ENCODE data around the gene NKIRAS1.
"Not testable (repeated sequence)": the region's sequence is repeated elsewhere in the genome, so short reads cannot be mapped to it uniquely, and the experiment has no call there.

Gene NKIRAS1

DNA sequence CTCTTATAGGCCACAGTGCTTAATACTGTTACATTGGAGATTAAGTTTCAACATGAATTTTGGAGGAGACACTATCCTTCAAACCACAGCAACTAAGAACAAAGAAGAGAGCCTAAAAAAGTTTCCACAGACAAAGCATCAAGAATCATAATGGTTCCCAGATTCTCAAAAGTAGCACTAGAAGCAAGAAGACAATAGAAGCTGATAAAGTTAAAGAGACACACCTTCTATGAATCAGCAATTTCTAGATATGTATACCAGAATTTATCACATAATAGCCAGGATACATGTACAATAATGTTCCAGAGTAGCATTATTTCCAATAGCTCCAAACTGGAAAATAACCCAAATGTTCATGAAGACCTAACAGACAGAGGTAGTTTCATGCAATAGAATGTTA, 12.2 kb downstream of the NKIRAS1 start:
- no peak for DNase-seq (ENCODE audit: low read depth)

DNA sequence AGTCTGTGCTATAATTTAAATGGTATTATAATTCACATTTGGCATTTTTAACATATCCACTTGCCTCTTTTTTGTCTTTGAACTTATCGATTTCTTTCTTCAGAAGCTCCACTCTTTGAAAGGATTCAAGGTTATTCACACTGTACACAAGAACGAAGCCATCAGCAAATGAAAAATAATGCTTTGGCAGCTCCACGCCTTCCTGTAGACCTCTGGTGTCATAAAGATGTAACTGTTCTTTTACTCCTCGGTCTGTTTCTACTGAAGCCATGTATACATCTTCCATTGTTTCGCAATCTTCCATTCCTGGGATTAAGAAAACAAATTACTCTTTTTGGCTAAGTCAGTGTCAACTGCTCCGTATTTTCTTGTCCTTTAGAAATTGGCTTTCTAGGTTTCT, 16.0 kb downstream of the NKIRAS1 start:
- DNase-seq (ENCODE audit: low read depth) = peak; percentile 14

DNA sequence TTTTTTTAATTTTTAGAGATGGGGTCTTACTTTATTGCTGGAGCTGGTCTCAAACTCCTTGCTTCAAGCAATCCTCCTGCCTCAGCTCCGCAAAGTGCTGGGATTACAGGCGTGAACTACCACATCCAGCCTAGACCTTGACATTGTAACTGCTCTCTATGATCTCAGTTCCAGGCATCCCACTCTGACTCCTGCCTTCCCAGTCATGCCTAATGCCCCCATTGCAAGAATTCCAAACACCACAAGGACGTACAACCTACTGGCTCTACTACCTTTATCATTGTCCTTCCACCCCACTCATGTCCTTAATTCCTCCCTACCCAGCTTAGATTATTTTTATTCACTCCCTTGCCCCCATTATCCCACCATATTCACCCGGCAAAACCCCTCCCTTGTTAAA, 21.6 kb downstream of the NKIRAS1 start:
- no peak for DNase-seq (ENCODE audit: low read depth)

DNA sequence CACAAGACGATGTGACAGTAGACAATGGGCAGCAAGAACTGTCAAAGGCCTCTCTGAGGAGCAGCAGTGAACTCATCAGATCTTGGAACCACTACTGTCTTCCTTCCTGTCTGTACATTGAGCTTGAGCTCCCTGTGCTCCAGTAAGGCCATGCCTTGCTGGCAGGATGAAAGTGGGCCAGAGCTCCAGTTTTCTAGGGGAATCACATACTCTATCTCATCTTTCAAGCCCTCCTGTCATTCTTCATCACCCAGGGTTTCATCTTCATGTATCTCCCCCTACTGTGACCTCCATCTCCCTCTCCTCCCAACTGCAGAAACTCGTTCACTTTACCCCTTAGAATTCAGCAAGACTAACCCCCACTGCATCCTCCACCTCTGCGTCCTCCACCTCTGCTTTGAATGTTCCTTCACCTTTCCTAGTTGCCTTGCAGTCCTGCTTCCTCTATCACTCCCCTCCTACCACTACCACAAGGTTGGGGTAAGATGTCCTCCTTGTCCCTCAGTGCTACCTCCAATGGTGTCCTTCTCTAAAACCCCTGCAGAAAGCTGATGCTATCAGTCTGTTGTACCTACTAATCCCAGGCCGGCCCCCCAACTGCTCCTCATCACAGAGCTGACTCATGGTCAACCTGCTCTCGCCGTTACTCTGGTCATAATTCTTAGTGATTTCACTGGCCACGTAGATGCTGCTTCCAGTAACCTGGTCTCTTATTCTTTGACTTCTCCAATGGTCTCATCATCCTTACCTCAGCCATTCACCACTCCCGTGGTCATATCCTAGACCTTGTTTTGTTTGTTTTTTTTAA, 22.3 kb downstream of the NKIRAS1 start:
- DNase-seq (ENCODE audit: low read depth) = no peak

DNA sequence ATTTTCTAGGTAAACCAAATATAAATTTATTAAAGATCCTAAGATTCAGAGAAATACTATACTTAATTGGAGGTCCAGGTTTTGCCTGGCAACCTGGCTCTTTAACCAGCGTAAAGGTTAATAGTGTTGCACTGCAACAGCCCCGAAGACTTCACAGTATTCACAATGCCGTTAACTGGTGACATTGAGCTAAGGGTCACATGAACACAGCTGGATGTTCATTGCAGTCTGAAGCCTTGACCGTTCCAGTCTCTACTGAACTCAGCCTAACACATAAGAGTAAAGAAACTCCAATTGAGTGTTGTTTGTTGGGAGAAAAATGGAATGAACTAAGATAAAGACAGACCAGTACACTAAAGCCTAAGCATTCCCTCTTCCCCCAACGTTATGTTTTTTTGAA, 26.8 kb downstream of the NKIRAS1 start:
- no peak for DNase-seq (ENCODE audit: low read depth)

DNA sequence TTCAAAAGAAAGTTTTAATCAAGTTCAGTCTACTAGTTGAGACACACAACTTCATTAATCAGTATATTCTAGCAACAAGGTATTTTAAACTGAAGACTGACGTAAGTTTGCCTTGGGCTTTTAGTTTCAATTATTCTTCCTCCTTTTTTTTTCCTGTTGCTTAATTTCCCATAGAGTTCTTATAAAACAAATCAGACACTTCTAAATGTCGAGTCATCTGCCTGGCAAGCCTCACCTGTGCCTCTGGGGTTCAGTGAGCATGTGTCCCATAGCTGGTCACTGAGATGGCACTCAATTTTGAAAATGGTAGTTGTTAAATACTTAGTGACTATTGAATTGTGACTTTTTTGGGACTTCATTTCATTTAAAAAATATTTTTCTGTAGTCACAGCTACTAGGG, 27.4 kb downstream of the NKIRAS1 start:
- DNase-seq (ENCODE audit: low read depth) = no peak

DNA sequence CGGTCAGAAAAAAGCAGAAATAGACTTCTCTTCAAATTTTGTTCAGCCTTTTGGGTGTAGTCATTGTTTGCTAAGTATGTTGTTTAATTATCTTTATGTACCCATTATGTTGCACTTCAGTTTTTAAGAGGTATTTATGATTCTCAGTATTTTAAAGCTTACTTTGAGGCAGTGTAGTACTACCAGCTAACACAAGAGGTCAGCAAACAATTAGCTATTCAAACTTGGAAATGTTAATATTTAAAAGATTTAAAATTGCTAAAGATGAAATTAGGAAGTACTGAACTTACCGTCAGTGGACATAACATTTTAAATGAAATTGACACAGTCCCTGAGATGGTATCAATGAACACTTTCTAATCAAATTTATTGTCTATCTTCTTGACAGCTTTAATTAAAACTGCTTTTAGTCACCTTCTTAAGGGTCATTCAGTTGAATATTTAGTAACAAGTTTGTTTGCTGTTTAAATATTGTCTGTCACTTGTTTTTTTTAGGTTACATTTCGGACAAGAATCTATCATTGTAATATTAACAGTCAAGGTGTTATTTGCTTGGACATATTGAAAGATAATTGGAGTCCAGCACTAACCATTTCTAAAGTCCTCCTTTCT, 28.1 kb downstream of the NKIRAS1 start:
- peak; percentile 49 for DNase-seq (ENCODE audit: low read depth)

DNA sequence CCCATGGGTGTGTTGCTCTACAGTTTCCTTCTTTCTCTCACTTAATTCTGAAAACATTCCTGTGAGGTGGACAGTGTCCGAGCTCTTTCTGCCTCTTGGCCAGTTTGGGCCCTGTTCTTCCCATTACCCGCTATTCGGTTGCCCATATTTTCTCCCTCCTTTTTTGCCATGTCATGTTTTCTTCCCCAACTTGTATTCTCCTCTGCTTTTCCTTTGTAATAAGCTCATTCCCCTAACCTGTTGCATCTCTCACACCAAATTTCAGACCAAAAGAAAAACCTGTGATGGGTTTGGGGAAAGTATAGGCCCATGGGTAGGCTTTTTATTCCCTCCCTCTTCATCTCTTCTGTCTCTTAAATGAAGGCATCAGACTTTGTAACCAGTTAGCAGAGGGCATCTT, 30.5 kb downstream of the NKIRAS1 start:
- no peak for DNase-seq (ENCODE audit: low read depth)

DNA sequence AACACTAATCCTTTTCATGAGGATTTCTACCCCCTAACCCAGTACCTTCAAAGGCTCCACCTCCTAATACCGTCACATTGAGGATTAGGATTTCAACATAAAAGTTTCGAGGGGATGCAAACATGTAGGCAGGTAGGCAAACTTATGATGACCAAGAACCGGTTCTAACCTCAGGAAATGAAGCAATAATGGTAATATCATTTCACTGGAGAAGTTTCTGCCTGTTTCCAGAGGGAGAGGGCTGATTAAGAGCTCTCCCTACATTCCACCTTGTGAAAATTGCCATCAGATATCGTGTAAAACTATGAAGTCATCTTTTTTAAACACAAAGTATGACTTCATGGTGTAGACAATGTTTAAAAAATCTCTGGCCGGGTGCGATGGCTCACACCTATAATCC, 31.6 kb downstream of the NKIRAS1 start:
- DNase-seq (ENCODE audit: low read depth) = no peak

DNA sequence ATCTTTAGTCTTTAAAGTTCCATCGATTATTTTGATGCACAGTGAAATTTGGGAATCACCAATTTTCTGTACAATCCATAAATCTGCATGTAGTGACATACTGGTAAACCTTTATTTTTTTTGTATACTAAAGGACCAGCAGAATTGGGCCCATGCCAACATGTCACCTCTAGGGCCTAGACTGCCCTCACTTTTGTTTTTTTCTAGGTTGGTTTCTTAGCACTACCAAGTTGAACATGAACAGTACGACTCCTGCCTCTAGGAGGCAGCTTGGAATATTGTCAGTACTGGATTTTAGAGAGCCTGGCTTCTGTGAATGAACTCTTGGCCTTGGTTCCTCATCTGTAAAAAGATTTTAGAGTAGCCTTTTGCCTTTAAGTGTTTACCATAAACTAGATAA, 32.3 kb downstream of the NKIRAS1 start:
- no peak for DNase-seq (ENCODE audit: low read depth)

DNA sequence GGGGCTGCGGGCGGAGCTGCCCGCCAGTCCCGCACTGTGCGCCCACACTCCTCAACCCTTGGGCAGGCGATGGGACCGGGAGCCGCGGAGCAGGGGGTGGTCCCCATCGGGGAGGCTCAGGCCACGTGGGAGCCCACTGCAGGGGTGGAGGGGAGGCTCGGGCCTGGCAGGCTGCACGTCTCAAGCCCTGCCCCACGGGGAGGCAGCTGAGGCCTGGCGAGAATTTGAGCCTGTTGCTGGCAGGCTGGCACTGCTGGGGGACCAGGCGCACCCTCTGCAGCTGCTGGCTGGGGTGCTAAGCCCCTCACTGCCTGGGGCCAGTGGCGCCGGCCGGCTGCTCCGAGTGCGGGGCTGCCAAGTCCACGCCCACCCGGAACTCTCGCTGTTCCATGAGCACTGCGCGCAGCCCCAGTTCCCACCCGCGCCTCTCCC, 34.3 kb downstream of the NKIRAS1 start:
- no peak for DNase-seq (ENCODE audit: low read depth)

DNA sequence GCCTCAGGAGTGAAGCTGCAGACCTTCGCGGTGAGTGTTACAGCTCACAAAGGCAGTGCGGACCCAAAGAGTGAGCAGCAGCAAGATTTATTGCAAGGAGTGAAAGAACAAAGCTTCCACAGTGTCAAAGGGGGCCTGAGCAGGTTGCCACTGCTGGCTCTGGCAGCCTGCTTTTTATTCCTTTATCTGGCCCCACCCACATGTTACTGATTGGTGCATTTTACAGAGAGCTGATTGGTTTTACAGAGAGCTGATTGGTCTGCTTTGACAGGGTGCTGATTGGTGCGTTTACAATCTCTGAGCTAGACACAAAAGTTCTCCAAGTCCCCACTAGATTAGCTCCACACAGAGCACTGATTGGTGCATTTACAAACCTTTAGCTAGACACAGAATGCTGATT, 34.8 kb downstream of the NKIRAS1 start:
- not testable (repeated sequence) for DNase-seq (ENCODE audit: low read depth)

DNA sequence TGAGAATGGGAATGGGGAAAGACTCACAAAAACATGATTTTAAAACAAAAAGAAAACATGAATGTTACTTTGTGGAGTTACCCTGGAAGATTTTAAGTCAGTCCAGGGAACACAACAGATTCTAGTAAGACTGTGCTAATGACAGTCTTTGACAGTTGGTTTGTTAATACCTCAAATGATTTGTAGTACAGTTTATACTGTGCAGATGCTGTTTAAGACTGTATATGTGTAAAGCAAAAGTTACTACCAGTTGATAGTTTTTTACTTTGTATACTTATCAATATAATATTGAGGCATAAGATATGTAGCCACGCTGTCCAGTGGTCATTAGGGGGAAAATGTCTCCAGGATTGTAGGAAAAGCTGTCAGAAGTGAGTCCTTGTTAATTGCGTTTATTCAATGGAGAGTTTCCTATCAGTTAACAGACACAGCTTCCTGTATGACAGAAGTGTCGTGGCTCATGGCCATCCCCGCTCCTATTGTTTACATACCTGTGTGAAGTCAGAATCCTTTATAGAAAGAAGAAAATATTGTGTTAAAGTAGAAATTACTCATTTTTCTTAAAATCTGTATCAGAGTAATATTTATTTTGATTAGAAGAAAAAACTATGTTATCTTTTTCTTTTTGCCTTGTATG, 36.0 kb downstream of the NKIRAS1 start:
- peak; percentile 8 for DNase-seq (ENCODE audit: low read depth)

DNA sequence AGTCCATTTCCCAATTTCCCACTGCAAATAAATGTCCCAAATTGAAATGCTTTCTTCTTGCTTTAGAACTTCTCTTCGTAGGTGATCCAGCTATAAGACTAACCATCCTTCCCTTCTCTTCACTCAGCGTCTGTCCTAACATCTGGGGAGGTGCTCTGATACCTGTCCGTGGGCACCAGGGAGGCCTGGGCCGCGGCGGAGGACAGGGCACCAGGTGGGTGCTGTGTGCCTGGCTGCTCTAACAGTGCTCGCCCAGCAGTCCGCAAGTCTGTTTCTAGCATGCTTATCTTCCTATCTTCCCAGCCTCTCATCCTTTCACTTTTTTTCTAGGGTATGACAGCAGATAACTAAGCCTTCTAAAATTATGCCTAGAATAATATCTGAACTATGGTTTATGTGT, 37.3 kb downstream of the NKIRAS1 start:
- DNase-seq (ENCODE audit: low read depth) = no peak

DNA sequence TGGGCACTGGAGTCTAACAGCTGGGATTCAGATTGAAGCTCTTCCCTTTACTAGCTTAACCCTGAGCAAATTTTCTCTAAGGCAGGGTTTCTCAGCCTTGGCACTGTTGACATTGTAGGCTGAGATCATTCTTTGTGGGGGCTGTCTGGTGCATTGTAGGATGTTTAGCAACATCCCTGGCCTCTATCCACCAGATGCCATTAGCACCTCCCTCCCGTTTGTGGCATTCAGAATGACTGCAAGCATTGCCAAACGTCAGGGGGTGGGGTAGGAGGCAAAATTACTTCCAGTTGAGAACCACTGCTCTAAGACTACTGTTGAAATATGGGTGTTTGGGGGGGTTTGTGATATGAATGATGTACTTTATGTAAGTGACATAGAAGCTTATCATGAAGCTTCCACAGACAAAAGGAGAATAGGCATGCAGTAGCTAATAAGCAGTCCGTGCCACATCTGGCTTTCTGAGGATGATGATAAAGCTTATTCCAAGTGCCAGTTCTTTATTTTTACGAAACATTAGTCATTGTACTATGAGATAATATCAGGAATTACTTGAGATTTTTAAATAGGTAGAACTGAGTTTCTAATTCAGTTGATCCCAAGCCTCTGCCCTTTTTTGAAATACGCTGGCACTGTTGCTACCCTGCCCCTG, 39.3 kb downstream of the NKIRAS1 start:
- peak; percentile 92 for DNase-seq (ENCODE audit: low read depth)

DNA sequence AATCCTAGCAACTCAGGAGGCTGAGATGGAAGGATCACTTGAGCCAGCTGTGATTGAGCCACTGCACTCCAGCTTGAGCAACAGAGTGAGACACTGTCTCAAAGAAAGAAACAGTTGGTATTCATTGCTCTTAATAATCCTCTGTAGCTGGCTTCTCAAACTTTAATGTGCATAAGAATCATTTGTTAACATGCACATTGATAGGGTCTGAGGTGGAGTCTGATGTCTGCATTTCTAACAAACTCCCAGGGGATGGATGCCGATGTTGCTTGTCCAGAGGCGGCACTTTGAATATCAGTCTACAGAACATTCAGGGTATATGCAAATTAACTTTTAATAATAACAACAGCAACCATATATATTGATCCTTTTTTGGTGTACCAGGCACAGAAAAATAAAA, 39.9 kb downstream of the NKIRAS1 start:
- DNase-seq (ENCODE audit: low read depth) = no peak

DNA sequence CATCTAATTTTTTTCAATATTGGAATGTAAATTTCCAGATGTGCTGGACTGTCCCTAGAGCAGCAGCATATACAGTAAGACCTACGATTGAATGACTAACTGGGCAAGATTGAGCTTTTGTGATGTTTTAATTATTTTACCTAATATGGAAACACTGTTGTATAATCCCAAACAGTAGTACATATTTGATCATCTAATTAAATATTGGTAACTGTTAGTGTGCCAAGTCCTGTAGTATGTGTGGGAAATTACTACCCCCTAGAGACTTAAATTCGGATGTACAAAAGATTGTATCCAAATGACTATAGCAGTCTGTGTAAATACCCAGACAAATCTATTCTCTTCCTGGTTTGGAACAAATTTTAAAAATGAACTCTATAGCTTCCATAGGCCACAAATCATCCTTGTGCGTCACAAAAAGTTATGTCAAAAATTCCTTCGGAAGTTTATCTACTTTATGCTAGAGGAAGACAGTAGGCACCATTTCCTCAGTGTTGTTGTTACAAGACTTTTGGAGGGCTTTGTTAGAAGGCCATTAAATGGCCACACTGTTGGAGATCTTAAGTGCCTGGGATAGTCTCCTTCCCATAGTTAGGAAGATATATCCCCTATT, 41.6 kb downstream of the NKIRAS1 start:
- DNase-seq (ENCODE audit: low read depth) = peak; percentile 30

DNA sequence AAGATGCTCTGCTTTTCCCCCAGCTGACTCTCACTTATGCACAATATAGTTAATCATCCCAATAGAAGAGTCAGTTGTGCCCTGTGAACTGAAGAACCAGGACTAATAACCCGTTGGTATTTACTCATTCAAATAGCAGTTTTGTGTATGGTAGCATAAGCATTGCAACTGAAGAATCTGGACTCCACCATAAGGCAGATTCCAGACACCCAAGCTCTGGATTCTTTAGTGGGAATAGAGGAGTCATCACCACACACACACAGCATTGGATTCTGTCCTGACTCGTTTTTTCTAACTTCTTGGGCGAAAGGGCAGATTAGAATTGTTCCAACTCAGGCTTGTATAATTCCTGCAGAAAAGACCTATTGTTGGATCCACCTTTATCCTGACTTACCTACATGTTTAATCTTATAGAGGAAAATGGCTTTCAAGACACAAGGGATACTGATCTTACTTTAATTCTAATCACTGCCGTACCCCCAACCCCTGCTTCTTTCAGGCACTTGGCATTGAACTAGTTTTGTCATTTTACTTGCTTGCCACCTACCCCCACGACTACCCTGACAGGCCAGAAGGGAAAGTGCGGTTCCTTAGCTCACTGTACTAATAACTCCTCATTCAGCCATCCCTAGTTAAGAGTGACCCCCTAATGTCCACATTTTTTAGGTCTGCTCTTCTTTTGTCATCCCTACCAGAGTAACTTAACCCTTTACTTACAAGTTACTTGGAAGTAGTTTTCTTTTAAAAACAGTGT, 42.3 kb downstream of the NKIRAS1 start:
- DNase-seq (ENCODE audit: low read depth) = peak; percentile 87

DNA sequence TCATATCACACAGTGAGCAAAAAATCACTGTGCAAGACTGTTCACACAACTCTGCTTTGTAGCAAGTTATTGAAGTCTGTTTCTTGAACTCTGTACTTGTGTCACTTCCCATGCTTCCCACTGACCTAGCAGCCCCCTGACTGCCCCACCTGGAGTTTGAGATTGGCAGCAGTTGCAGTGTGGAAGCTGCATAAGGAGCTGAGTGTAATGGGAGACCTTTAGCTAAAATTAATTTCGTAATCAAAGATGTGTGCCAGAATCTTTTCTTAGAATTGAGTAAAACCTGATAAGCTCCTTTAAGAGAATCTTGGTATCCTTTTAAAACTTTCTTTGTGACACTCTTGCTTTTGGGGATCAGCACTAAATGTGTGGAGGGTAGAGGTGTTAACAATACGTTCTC, 42.8 kb downstream of the NKIRAS1 start:
- DNase-seq (ENCODE audit: low read depth) = no peak

DNA sequence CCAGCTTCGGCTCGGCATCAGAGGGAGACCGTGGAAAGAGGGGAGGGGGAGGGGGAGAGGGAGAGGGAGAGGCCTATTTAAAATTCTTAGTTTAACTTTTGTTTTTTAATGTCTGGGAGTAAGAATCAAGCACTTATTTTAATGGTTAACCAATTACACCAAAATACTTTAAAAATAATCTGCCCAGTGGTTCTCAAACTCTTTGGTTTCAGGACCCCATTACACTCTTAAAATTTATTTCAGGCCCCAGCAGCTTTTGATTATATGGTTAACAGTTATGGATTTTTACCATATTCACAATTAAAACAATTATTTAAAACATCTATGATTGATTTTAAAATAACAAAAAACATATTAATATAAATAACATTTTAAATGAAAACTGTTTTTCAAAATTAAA, 44.5 kb downstream of the NKIRAS1 start:
- no peak for DNase-seq (ENCODE audit: low read depth)

DNA sequence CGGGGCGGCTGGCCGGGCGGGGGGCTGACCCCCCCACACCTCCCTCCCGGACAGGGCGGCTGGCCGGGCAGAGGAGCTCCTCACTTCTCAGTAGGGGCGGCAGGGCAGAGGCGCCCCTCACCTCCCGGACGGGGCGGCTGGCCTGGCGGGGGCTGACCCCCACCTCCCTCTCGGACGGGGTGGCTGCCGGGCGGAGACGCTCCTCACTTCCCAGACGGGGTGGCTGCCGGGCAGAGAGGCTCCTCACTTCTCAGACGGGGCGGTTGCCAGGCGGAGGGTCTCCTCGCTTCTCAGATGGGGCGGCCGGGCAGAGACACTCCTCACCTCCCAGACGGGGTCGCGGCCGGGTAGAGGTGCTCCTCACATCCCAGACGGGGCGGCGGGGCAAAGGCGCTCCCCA, 45.4 kb downstream of the NKIRAS1 start:
- not testable (repeated sequence) for DNase-seq (ENCODE audit: low read depth)

DNA sequence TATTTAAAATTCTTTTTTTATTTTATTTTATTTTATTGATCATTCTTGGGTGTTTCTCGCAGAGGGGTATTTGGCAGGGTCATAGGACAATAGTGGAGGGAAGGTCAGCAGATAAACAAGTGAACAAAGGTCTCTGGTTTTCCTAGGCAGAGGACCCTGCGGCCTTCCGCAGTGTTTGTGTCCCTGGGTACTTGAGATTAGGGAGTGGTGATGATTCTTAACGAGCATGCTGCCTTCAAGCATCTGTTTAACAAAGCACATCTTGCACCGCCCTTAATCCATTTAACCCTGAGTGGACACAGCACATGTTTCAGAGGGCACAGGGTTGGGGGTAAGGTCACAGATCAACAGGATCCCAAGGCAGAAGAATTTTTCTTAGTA, 46.1 kb downstream of the NKIRAS1 start:
- not testable (repeated sequence) for DNase-seq (ENCODE audit: low read depth)
